Brain microvascular endothelial cell (primary cell): Measurements from ENCODE around the gene SDK2.

ENCODE experiments used
- DNase-seq: peaks from one replicate; pipeline ENCODE4 v3.0.0-alpha.2; 2020
- H3K27ac ChIP-seq: fragments of 250-450 bp; sonication (Bioruptor Pico); 2 replicates; pipeline ENCODE4 v1.5.1; 2020; ENCODE audit warnings: mild to moderate bottlenecking, moderate library complexity
- H3K27me3 ChIP-seq: fragments of 250-450 bp; sonication (Bioruptor Pico); replicated peaks from 2 replicates; pipeline ENCODE4 v1.5.1; 2020; ENCODE audit warnings: mild to moderate bottlenecking
- H3K36me3 ChIP-seq: fragments of 250-450 bp; sonication (Bioruptor Pico); replicated peaks from 2 replicates; pipeline ENCODE4 v1.5.1; 2020; ENCODE audit warnings: mild to moderate bottlenecking
- H3K4me3 ChIP-seq: 2 replicates; pipeline ENCODE4 v1.5.1; 2011; ENCODE audit warnings: low read depth, mild to moderate bottlenecking, control low read depth, low read length, moderate library complexity
- in situ Hi-C: cut with HindIII; loops from 2 replicates; pipeline ENCODE4 v1.10.0; 2017; ENCODE audit warnings: low sequenced_read_pairs, low pct_ligation_motif_present
- TF ChIP-seq, protein P1 (sequence below): IDR thresholded peaks from 2 replicates; pipeline ENCODE4 v1.5.1; 2011; ENCODE audit warnings: low read depth, mild to moderate bottlenecking, moderate library complexity, low read length, control low read depth, inconsistent platforms; ENCODE audit errors: missing control alignments

Gene SDK2

DNA sequence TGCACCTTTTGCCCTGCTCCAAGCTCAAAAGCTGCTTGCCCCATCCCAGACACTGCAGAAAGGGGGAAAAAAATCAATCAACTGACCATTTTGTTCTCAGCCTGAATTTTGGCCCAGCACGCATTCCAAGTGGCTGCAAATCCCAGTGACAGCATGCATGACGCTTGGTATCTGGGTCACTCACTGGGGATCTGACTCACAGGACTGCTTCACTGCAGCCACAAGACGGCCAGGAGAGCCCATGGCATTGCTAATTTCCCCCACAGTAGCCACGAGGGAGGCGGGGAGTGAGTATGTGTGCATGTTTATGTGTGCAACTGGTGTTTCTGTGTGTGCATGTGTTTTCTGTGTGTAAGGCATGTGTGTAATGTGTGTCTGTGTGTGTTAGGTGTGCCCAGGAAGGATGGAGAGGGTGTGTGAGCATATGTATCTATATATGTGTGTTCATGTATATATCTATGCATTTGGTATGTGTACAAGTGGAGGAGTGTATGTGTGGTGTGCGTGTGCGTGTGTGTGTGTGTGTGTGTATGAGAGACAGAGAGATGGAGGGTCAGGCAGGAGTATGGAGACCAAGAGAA, 33.8 kb downstream of the SDK2 start:
- TF ChIP-seq, protein P1, sequence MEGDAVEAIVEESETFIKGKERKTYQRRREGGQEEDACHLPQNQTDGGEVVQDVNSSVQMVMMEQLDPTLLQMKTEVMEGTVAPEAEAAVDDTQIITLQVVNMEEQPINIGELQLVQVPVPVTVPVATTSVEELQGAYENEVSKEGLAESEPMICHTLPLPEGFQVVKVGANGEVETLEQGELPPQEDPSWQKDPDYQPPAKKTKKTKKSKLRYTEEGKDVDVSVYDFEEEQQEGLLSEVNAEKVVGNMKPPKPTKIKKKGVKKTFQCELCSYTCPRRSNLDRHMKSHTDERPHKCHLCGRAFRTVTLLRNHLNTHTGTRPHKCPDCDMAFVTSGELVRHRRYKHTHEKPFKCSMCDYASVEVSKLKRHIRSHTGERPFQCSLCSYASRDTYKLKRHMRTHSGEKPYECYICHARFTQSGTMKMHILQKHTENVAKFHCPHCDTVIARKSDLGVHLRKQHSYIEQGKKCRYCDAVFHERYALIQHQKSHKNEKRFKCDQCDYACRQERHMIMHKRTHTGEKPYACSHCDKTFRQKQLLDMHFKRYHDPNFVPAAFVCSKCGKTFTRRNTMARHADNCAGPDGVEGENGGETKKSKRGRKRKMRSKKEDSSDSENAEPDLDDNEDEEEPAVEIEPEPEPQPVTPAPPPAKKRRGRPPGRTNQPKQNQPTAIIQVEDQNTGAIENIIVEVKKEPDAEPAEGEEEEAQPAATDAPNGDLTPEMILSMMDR, result no peak
- in situ Hi-C loops, result no loop called here
- no peak overlapping the region for H3K27ac ChIP-seq
- no peak for DNase-seq
- no peaks in the 10 kb centered on the region for H3K36me3 ChIP-seq
- no peak overlapping the region for H3K4me3 ChIP-seq
- no peaks in the 10 kb centered on the region for H3K27me3 ChIP-seq

DNA sequence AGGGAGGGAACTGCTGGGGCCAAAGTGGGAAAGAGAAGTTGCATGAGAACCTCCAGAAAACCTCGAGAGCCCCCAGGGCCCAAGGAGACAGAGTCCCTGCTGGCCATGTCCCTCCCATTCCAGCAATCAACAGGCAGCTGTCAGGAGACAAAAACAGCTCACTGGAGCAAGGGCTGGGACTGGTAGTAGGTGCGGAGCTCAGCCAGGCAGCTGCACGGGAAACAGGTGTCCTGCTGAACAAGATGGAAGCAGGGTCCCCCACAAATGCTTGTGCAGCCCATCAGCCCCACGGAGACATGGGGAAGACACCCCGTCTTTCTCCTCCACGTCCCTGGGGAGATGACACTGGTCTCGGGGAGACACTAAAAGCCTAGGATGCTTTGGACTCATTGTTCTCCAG, 34.5 kb downstream of the SDK2 start:
- DNase-seq, result no peak
- TF ChIP-seq, protein P1, result no peak
- Histone ChIP-seq H3K27ac (no peak overlapping the region), H3K4me3 (no peak overlapping the region), H3K27me3 (no peaks in the 10 kb centered on the region), H3K36me3 (no peaks in the 10 kb centered on the region)
- in situ Hi-C loops, result no loop called here

DNA sequence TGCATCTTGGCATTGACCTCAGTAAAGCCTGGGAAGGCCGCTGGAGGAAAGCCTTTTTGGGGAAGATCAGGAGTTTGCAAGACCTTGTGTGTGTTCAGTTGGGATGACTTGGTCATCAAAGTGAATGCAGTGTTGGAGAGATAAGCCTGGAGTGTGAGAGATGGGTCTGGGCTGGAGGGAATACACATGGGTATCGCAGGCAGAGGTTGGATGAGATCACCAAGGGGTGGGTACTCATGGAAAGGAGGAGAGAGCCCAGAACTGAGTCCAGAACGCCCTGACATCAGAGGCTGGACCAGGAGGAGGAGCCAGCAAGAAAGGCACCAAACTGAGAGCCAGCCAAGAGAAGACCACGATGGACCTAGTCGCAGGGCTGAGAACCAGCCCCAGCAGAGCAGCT, 35.2 kb downstream of the SDK2 start:
- Histone ChIP-seq H3K4me3 (no peak overlapping the region), H3K27ac (no peak overlapping the region), H3K27me3 (no peaks in the 10 kb centered on the region), H3K36me3 (no peaks in the 10 kb centered on the region)
- in situ Hi-C loops, result no loop called here
- TF ChIP-seq, protein P1, result no peak
- DNase-seq, result no peak

DNA sequence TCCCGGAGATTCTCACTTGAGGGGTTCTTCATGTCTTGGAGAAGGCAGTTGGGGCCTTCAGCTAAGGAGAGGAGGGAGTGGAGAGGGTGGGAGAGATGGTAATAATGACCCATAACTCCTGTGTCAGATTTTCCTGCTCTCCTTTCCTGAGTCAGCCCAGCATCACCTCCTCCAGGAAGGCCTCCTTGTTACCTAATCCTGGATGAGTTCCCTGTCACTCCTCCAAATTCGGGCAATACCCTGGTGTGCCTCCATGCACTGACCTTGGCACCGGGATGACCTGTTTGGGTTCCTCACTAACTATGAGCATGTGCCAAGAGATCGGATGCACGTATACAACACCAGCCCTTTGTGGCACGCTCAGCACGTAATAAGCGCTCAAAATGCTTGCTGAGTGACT, 38.8 kb downstream of the SDK2 start:
- Histone ChIP-seq H3K27ac (no peak overlapping the region), H3K27me3 (no peaks in the 10 kb centered on the region), H3K36me3 (no peaks in the 10 kb centered on the region), H3K4me3 (no peak overlapping the region)
- no peak for DNase-seq
- TF ChIP-seq, protein P1, result no peak
- in situ Hi-C loops, result no loop called here

DNA sequence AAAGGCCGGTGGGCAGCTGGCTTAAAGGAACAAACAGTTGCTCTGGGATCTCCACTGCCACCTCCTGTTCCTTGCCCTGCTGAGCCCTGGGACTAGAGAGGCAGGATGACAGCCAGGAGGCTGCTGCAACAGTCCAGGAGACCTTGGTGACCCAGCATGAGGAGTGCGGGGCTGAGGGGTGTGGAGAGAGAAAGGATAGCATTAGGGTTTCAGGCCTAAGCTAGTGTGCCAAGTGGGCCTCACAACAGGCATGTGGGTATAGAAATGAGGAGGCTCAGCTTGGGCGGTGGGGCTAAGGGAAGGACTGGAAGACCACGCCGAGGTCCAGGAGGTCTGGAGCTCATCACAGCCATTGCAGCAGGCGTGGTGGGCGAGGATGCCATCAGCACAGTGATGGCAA, 39.8 kb downstream of the SDK2 start:
- in situ Hi-C loops, result no loop called here
- H3K27me3 ChIP-seq, result no peaks in the 10 kb centered on the region
- TF ChIP-seq, protein P1, result no peak
- H3K36me3 ChIP-seq, result no peaks in the 10 kb centered on the region
- no peak overlapping the region for H3K27ac ChIP-seq
- no peak for DNase-seq
- no peak overlapping the region for H3K4me3 ChIP-seq

DNA sequence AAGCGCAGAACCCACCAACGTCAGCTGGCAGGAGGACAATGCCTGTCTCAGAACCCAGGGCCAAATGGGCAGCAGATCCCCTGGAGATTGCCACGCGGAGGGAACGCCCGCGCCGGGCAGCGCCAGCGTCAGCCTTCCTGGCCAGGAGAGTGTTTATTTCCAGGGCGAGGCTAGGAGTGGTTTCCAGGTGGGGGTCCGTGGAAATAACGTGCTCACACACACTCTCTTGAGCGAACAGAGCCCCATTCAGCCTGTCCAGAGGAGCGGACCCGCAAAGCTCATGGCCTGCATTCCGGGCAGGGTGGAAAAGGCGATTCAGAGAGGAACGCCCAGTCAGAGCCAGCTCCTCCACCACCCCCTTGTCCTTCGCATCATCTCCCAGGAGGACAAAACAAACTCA, 40.3 kb downstream of the SDK2 start:
- H3K27me3 ChIP-seq, result no peaks in the 10 kb centered on the region
- in situ Hi-C loops, result no loop called here
- no peaks in the 10 kb centered on the region for H3K36me3 ChIP-seq
- H3K27ac ChIP-seq, result no peak overlapping the region
- TF ChIP-seq, protein P1, result no peak
- DNase-seq, result no peak
- no peak overlapping the region for H3K4me3 ChIP-seq
